IMR-90 (cell line): ENCODE data around the gene HGFAC. TPM values are rescaled to one million over a fixed set of nuclear protein-coding genes. Genes with fewer than 3 reads are reported as not detected.

Source experiments
- ATAC-seq: fragments of 200-7000 bp; cut with Tn5 transposase; 2 replicates; pipeline ENCODE4 v1.9.1; 2020; ENCODE audit warnings: low read depth, mild to moderate bottlenecking, moderate library complexity
- BruUV-seq: library from RNA; stranded (reverse); fragments of 400-500 nt; replicated peaks from 2 replicates; lab custom pipeline; 2021; lab: Mats Ljungman, UMichigan
- CTCF ChIA-PET: fragments of 300-600 bp; formaldehyde crosslinking; extraction: SDS; loops from one replicate; lab custom pipeline; 2021; ENCODE audit warnings: antibody characterized with exemption; lab: Yijun Ruan, JAX
- POLR2A ChIA-PET: fragments of 300-600 bp; sonication (Branson Sonifier 250); formaldehyde crosslinking; loops from one replicate; lab custom pipeline; 2022; ENCODE audit warnings: antibody characterized with exemption; ENCODE audit not compliant: unreplicated experiment; lab: Charles Lee
- DNase-seq: peaks from one replicate; pipeline ENCODE4 v3.0.0; 2013
- H2AFZ ChIP-seq: replicated peaks from 2 replicates; pipeline ENCODE3; 2013; ENCODE audit warnings: low read length, mild to moderate bottlenecking; ENCODE audit not compliant: poor library complexity
- H2AK5ac ChIP-seq: 2 replicates; pipeline ENCODE4 v1.6.1; 2013; ENCODE audit warnings: low read depth, low read length, inconsistent platforms
- H2AK9ac ChIP-seq: replicated peaks from 2 replicates; pipeline ENCODE3; 2013; ENCODE audit warnings: mild to moderate bottlenecking, low read depth, low read length, moderate library complexity; ENCODE audit not compliant: poor library complexity
- H2BK120ac ChIP-seq: 2 replicates; pipeline ENCODE4 v1.6.1; 2013; ENCODE audit warnings: low read depth, low read length, inconsistent platforms
- H2BK15ac ChIP-seq: 3 replicates; pipeline ENCODE4 v1.6.1; 2013; ENCODE audit warnings: low read depth, low read length, inconsistent platforms
- H2BK20ac ChIP-seq: 2 replicates; pipeline ENCODE4 v1.6.1; 2013; ENCODE audit warnings: low read depth, mild to moderate bottlenecking, inconsistent platforms, low read length, moderate library complexity
- H2BK5ac ChIP-seq: 2 replicates; pipeline ENCODE4 v1.6.1; 2013; ENCODE audit warnings: mild to moderate bottlenecking, low read depth, low read length, inconsistent platforms; ENCODE audit not compliant: poor library complexity, severe bottlenecking
- H3K14ac ChIP-seq: replicated peaks from 2 replicates; pipeline ENCODE4 v1.6.1; 2013; ENCODE audit warnings: low read depth, low read length, inconsistent platforms
- H3K18ac ChIP-seq: 2 replicates; pipeline ENCODE4 v1.6.1; 2013; ENCODE audit warnings: low read depth, low read length, control low read depth
- H3K23ac ChIP-seq: 2 replicates; pipeline ENCODE4 v1.6.1; 2013; ENCODE audit warnings: low read depth, low read length, inconsistent platforms
- H3K27ac ChIP-seq: 2 replicates; pipeline ENCODE4 v1.5.1; 2013; ENCODE audit warnings: mild to moderate bottlenecking, control low read depth, low read length; ENCODE audit not compliant: insufficient read depth
- H3K27me3 ChIP-seq: 2 replicates; pipeline ENCODE4 v1.6.1; 2013; ENCODE audit warnings: low read length; ENCODE audit not compliant: control insufficient read depth, insufficient read depth
- H3K36me3 ChIP-seq: 2 replicates; pipeline ENCODE4 v1.6.1; 2013; ENCODE audit warnings: low read length, mixed read lengths; ENCODE audit not compliant: control insufficient read depth, insufficient read depth
- H3K4ac ChIP-seq: 2 replicates; pipeline ENCODE4 v1.6.1; 2013; ENCODE audit warnings: low read depth, low read length, inconsistent platforms
- H3K4me1 ChIP-seq: 2 replicates; pipeline ENCODE4 v1.6.1; 2013; ENCODE audit warnings: low read length, mixed read lengths; ENCODE audit not compliant: control insufficient read depth, insufficient read depth
- H3K4me2 ChIP-seq: 2 replicates; pipeline ENCODE4 v1.6.1; 2013; ENCODE audit warnings: low read depth, mild to moderate bottlenecking, control low read depth, low read length, moderate library complexity
- H3K4me3 ChIP-seq: 2 replicates; pipeline ENCODE4 v1.5.1; 2013; ENCODE audit warnings: low read depth, mild to moderate bottlenecking, control low read depth, low read length, moderate library complexity; ENCODE audit not compliant: insufficient read depth
- H3K56ac ChIP-seq: 2 replicates; pipeline ENCODE4 v1.6.1; 2013; ENCODE audit warnings: low read length, inconsistent platforms; ENCODE audit not compliant: insufficient read depth; ENCODE audit errors: extremely low read depth
- H3K79me1 ChIP-seq, 2 experiments: 2 replicates each; pipeline ENCODE4 v1.6.1; 2013; ENCODE audit warnings: low read length in 2 of 2, inconsistent platforms in 1 of 2, low read depth in 1 of 2
- H3K9ac ChIP-seq: 2 replicates; pipeline ENCODE4 v1.6.1; 2013; ENCODE audit warnings: low read depth, low read length, control low read depth
- H3K9me1 ChIP-seq: 2 replicates; pipeline ENCODE4 v1.6.1; 2013; ENCODE audit warnings: low read length, inconsistent platforms; ENCODE audit not compliant: insufficient read depth
- H3K9me3 ChIP-seq: 2 replicates; pipeline ENCODE4 v1.6.1; 2013; ENCODE audit warnings: low read length; ENCODE audit not compliant: control insufficient read depth, insufficient read depth
- H4K20me1 ChIP-seq: 2 replicates; pipeline ENCODE4 v1.6.1; 2013; ENCODE audit warnings: low read length, inconsistent platforms; ENCODE audit not compliant: insufficient read depth
- H4K5ac ChIP-seq: 2 replicates; pipeline ENCODE4 v1.6.1; 2013; ENCODE audit warnings: mild to moderate bottlenecking, low read depth, low read length, control low read depth
- H4K8ac ChIP-seq, 2 experiments: 2 replicates each; pipeline ENCODE4 v1.6.1; 2013; ENCODE audit warnings: low read depth in 2 of 2, low read length in 2 of 2, control low read depth in 1 of 2, inconsistent platforms in 1 of 2
- H4K91ac ChIP-seq: 2 replicates; pipeline ENCODE4 v1.6.1; 2013; ENCODE audit warnings: low read depth, low read length, inconsistent platforms; ENCODE audit not compliant: insufficient read depth
- BHLHE40 ChIP-seq: fragments of 150-350 bp; IDR thresholded peaks from 2 replicates; pipeline ENCODE4 v1.6.1; 2016; ENCODE audit warnings: mild to moderate bottlenecking, low read depth, low read length
- CEBPB ChIP-seq: IDR thresholded peaks from 2 replicates; pipeline ENCODE4 v1.6.1; 2012; ENCODE audit warnings: low read depth, low read length, improper control_type of control experiment
- CHD1 ChIP-seq: IDR thresholded peaks from 2 replicates; pipeline ENCODE4 v1.6.1; 2012; ENCODE audit warnings: low read depth, low read length, improper control_type of control experiment
- CTCF ChIP-seq: conservative IDR thresholded peaks from 2 replicates; pipeline ENCODE4 v1.5.1; 2012; ENCODE audit warnings: mild to moderate bottlenecking, low read depth, low read length, improper control_type of control experiment
- ELK1 ChIP-seq: fragments of 150-350 bp; IDR thresholded peaks from 2 replicates; pipeline ENCODE4 v1.6.1; 2016; ENCODE audit warnings: low read depth, mild to moderate bottlenecking, low read length, moderate library complexity, borderline replicate concordance
- FOS ChIP-seq: fragments of 150-350 bp; IDR thresholded peaks from 2 replicates; pipeline ENCODE4 v1.6.1; 2016; ENCODE audit warnings: low read depth, low read length
- MAFK ChIP-seq: IDR thresholded peaks from 2 replicates; pipeline ENCODE4 v1.6.1; 2012; ENCODE audit warnings: low read depth, low read length, improper control_type of control experiment
- MXI1 ChIP-seq: IDR thresholded peaks from 2 replicates; pipeline ENCODE4 v1.6.1; 2012; ENCODE audit warnings: low read depth, mild to moderate bottlenecking, low read length, moderate library complexity, borderline replicate concordance
- NFE2L2 ChIP-seq: fragments of 150-350 bp; IDR thresholded peaks from 2 replicates; pipeline ENCODE4 v1.6.1; 2016; ENCODE audit warnings: low read depth, mild to moderate bottlenecking, low read length
- POLR2A ChIP-seq: IDR thresholded peaks from 2 replicates; pipeline ENCODE4 v1.6.1; 2012; ENCODE audit warnings: mild to moderate bottlenecking, low read depth, low read length
- RCOR1 ChIP-seq: IDR thresholded peaks from 2 replicates; pipeline ENCODE4 v1.6.1; 2012; ENCODE audit warnings: mild to moderate bottlenecking, low read length, improper control_type of control experiment; ENCODE audit not compliant: insufficient replicate concordance
- RFX5 ChIP-seq: IDR thresholded peaks from 2 replicates; pipeline ENCODE4 v1.8.0; 2012; ENCODE audit warnings: low read depth, mild to moderate bottlenecking, low read length, moderate library complexity
- SMC3 ChIP-seq: fragments of 150-350 bp; IDR thresholded peaks from 2 replicates; pipeline ENCODE4 v1.6.1; 2016; ENCODE audit warnings: low read depth, mild to moderate bottlenecking, antibody characterized with exemption, low read length, moderate library complexity
- WGBS, 2 experiments: methylation state at CpG; one replicate each; pipeline versions ENCODE4 v1.1.5 to v1.1.7; 2013; ENCODE audit warnings: missing lambda C conversion rate in 2 of 2; ENCODE audit not compliant: insufficient read length in 1 of 2; ENCODE audit errors: extremely low coverage in 2 of 2; 5-methylcytosine and 5-hydroxymethylcytosine counted together
- dilution Hi-C: fragments of 300-500 bp; cut with HindIII; formaldehyde crosslinking; loops from one replicate; pipeline ENCODE4 v1.14.3; 2018; ENCODE audit warnings: low sequenced_read_pairs; ENCODE audit not compliant: unreplicated experiment
- in situ Hi-C: fragments of 300-500 bp; cut with MboI; formaldehyde crosslinking; loops from 3 replicates; pipeline ENCODE4 v1.14.3; 2019; ENCODE audit warnings: low sequenced_read_pairs, inconsistent platforms, mixed read lengths
- intact Hi-C: fragments of 100-400 bp; cut with micrococcal nuclease; formaldehyde crosslinking; loops from 2 replicates; pipeline ENCODE4 v1.10.0; 2022
- polyA plus RNA-seq, 3 experiments: library from polyadenylated mRNA; depleted of rRNA; stranded (reverse); fragments of >200 nt; gene quantifications; 2 replicates each; pipeline ENCODE4 v1.2.3, GENCODE V29; 2012; ENCODE audit warnings: low replicate concordance in 1 of 3
- total RNA-seq: library from RNA; depleted of rRNA; stranded (reverse); fragments of >200 nt; gene quantifications from 2 replicates; pipeline ENCODE4 v1.2.3, GENCODE V29; 2012

The HGFAC gene
- total and polyA plus RNA-seq, 2 of the 4 experiments (the other 2 are of a cell fraction): 0.05 TPM; not detected in 1

- dilution Hi-C loops (no loop called here), intact Hi-C loops (loop anchor here (5.0 kb wide), 1 partner anchor 333 kb away; no protein-coding TSS in a partner anchor), in situ Hi-C loops (loop anchor here (5.0 kb wide), 1 partner anchor 93 kb away; no protein-coding TSS in a partner anchor)
- WGBS, 2 experiments: no CpG with 5 or more reads among the region's 7 CpGs
- Histone ChIP-seq H2AK9ac (no peak overlapping the region), H3K9me3 (no peaks in the 10 kb centered on the region), H4K20me1 (0 out of 2 replicates have a peak, but pooled peaks cover 5% of the 10 kb centered on the region), H3K4me3 (no peak overlapping the region), H2BK15ac (no peak overlapping the region), H3K56ac (no peak overlapping the region), H3K79me1 (no peaks in the 10 kb centered on the region), H2BK20ac (no peak overlapping the region), H4K91ac (no peak overlapping the region), H3K36me3 (no peaks in the 10 kb centered on the region), H3K27me3 (no peaks in the 10 kb centered on the region), H4K5ac (no peak overlapping the region), H3K4me2 (no peak overlapping the region), H2AK5ac (no peak overlapping the region), H2AFZ (no peak overlapping the region), H2BK120ac (no peak overlapping the region), H2BK5ac (no peak overlapping the region), H3K18ac (no peak overlapping the region), H4K8ac (no peak overlapping the region), H3K14ac (no peak overlapping the region), H3K4ac (no peak overlapping the region), H3K4me1 (peaks cover 11% of the 10 kb centered on the region), H3K9ac (no peak overlapping the region), H3K27ac (no peak overlapping the region), H3K23ac (no peak overlapping the region), H3K9me1 (no peaks in the 10 kb centered on the region)
- ATAC-seq (no peak), DNase-seq (no peak)
- CTCF ChIA-PET: no interaction called here
- POLR2A ChIA-PET: no interaction called here
- TF ChIP-seq CTCF (no peak), SMC3 (no peak), RFX5 (no peak), ELK1 (no peak), CHD1 (no peak), MXI1 (no peak), BHLHE40 (no peak), MAFK (no peak), POLR2A (no peak), FOS (no peak), NFE2L2 (no peak), CEBPB (no peak), RCOR1 (no peak)
- no TSS peak for BruUV-seq
These were observed 1.8 kb upstream of the HGFAC start for GRCh38 chr4:3440011-3440410.
